BE2C (cell line): ENCODE measurements around the gene ELAVL1.

Experiments used
- DNase-seq: peaks from one replicate; pipeline ENCODE4 v3.0.0-alpha.2; 2020
- H3K27me3 ChIP-seq: fragments of 250-450 bp; sonication (Bioruptor Pico); 2 replicates; pipeline ENCODE4 v1.5.1; 2020; ENCODE audit warnings: mild to moderate bottlenecking
- H3K36me3 ChIP-seq: fragments of 250-450 bp; sonication (Bioruptor Pico); 2 replicates; pipeline ENCODE4 v1.5.1; 2020; ENCODE audit warnings: mild to moderate bottlenecking
- H3K4me1 ChIP-seq: fragments of 250-450 bp; sonication (Bioruptor Pico); 2 replicates; pipeline ENCODE4 v1.5.1; 2020
- H3K4me3 ChIP-seq: 2 replicates; pipeline ENCODE4 v1.5.1; 2011; ENCODE audit warnings: low read depth, low read length
- H3K9me3 ChIP-seq: fragments of 250-450 bp; sonication (Bioruptor Pico); 2 replicates; pipeline ENCODE4 v1.5.1; 2020
- CTCF ChIP-seq: IDR thresholded peaks from 2 replicates; pipeline ENCODE4 v1.5.1; 2012; ENCODE audit warnings: mild to moderate bottlenecking, low read depth, low read length

ELAVL1 gene

DNA sequence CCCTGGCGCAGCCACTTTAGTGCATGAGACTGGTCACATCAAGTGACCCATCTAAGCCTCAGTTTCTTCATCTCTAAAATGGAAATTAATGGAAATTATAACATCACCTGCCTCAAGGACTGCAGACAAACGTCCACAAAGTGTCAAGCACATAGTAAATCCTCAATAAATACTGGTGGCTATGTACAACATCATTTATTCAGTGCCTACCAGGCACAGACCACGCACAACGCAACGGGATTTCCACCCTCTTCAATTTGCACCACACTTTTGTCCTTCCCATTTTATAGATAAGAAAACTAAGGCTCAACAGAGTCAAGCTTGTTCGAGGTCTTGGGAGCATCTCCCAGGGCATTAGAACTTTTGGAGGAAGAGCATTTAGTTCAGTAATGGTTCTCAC, 1.4 kb downstream of the ELAVL1 start:
- Histone ChIP-seq H3K9me3 (no peaks in the 10 kb centered on the region), H3K36me3 (peaks cover 30% of the 10 kb centered on the region), H3K4me1 (no peaks in the 10 kb centered on the region; the same call in 1 of the 2 replicates), H3K4me3 (peak overlapping the region; percentile 92), H3K27me3 (no peaks in the 10 kb centered on the region)
- DNase-seq: no peak
- TF ChIP-seq CTCF: no peak

DNA sequence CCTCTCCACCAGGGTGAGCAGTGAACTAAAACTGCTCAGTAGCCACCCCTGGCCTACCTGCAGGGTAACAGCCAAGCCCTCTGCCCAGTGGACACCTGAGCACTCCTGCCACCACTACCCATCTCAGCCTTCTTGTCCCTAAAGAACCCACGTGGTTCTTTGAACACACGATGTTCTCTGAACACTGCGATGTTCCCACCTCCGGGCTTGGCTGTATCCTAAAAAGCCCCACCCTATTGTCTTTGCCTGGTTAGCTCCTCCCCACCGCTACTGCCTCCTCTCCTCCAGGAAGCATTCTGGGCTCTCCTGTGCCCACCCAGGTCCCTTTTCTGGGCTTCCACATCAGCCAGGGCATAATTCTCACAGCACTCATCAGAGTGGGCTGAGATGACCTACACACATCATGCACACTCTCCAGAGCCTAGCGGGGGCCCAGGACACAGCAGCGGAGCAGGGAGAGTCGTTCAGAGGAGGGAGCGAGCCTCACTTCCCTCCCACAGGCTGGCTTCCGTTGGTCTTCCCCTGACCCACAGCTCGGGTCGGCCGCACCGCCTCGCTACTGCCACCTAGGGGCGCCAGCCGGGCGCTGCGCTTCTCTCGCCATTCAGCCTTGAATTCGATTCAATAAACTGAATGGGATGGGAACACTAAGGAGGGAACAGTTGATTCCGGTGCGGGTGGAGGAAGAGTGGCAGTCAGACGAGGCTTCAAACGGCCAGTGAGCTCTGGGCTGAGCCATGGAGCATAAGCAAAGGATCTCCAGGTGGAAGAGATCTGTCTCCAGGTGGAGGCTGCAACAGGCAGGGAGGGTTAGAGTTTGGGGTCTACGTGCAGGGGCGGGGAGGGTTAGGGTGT, 3.2 kb downstream of the ELAVL1 start:
- H3K27me3 ChIP-seq: no peaks in the 10 kb centered on the region
- peak; percentile 97 for TF ChIP-seq CTCF
- peaks cover 37% of the 10 kb centered on the region for H3K36me3 ChIP-seq
- peak overlapping the region; percentile 31; the same call in 1 of the 2 replicates for H3K4me3 ChIP-seq
- DNase-seq: peak; percentile 79
- H3K4me1 ChIP-seq: no peaks in the 10 kb centered on the region; the same call in 1 of the 2 replicates
- H3K9me3 ChIP-seq: no peaks in the 10 kb centered on the region

DNA sequence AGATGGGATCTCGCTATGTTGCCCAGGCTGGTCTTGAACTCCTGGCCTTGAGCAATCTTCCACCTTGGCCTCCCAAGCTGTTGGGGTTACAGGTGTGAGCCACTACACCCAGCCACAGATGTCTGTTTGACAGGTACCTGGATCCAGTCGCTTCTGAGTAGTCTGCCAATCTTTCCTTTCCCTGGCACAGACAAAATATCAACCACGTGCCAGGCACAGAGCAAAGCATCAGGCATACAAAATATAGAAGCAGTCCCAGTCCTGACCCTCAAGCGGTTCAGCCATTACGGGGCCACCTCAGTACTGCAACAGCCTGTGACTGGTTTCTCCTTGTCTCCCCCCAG, 3.8 kb downstream of the ELAVL1 start:
- no peak for TF ChIP-seq CTCF
- DNase-seq: no peak
- H3K9me3 ChIP-seq: no peaks in the 10 kb centered on the region
- H3K36me3 ChIP-seq: peaks cover 37% of the 10 kb centered on the region
- no peak overlapping the region for H3K4me3 ChIP-seq
- H3K4me1 ChIP-seq: no peaks in the 10 kb centered on the region; the same call in 1 of the 2 replicates
- no peaks in the 10 kb centered on the region for H3K27me3 ChIP-seq

- no peak for TF ChIP-seq CTCF
- Histone ChIP-seq H3K4me1 (no peaks in the 10 kb centered on the region; the same call in 1 of the 2 replicates), H3K4me3 (no peak overlapping the region), H3K9me3 (no peaks in the 10 kb centered on the region), H3K36me3 (peaks cover 34% of the 10 kb centered on the region), H3K27me3 (no peaks in the 10 kb centered on the region)
- no peak for DNase-seq
Observed at GRCh38 chr19:8000298-8001038, 5.0 kb downstream of the ELAVL1 start.

DNA sequence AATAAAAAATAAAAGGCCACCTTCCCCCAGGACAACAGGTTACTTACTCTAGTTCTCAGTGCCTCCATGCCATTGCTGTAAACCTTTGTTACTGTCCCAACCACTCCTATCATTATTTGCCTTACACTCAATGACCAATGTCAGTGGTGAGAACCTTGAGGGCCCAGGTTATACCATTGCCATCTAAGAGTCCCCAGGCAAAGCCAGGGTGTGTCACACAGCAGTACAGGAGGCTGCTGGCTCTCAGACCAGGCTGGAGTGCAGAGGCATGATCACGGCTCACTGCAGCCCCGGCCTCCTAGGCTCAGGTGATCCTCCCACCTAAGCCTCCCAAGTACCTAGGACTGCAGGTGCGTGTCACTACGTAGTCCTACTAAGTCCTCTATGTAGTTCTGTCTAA, 6.1 kb downstream of the ELAVL1 start:
- TF ChIP-seq CTCF: no peak
- Histone ChIP-seq H3K4me1 (no peaks in the 10 kb centered on the region; the same call in 1 of the 2 replicates), H3K4me3 (no peak overlapping the region), H3K9me3 (no peaks in the 10 kb centered on the region), H3K36me3 (peaks cover 34% of the 10 kb centered on the region), H3K27me3 (no peaks in the 10 kb centered on the region)
- no peak for DNase-seq
